WTC11 (cell line): Measurements from ENCODE around the gene PITPNC1. TPM values are rescaled to one million over a fixed set of nuclear protein-coding genes. Genes with fewer than 3 reads are reported as not detected.

ENCODE experiments used
- microRNA-seq: library from miRNA; unstranded; fragments of <30 nt; microRNA quantifications from one replicate; pipeline ENCODE4 v1.2.0, GENCODE V29; 2022; ENCODE audit warnings: borderline number of aligned reads
- total RNA-seq: library from RNA; stranded (reverse); gene quantifications from 3 replicates; pipeline ENCODE4 v1.2.3, GENCODE V29; 2021

Gene PITPNC1
- total RNA-seq, 1 experiment from 2014 or later, result 39.8 TPM

Small RNAs within 50 kb of the gene (microRNA-seq; reads per million reads assigned to microRNA genes)
- gene MIR548AA2 (not detected), gene MIR548D2 (not detected)

Other genes with a start within 250 kb of the PITPNC1 start
- gene HELZ, start 132.1 kb upstream of the PITPNC1 start, total RNA-seq, result 46.5 to 49.1 TPM (median 47.4 TPM) in 3 replicates
- gene PSMD12, start 10.7 kb upstream of the PITPNC1 start, total RNA-seq, result 58.9 to 66.9 TPM (median 59.0 TPM) in 3 replicates